ENCODE results near the gene ZNF497. TPM values are rescaled to one million over a fixed set of nuclear protein-coding genes. Genes with fewer than 3 reads are reported as not detected.

ZNF497 gene
- total and polyA plus RNA-seq, 9 of the 15 experiments (the other 6 are each of a cell fraction or from before 2014, with no cell fraction given) = 0.06 to 0.98 (median 0.44) TPM; not detected in 1

GRCh38 chr19:58362272-58362994, at the start of gene ZNF497 (continued):
- TF ChIP-seq ATF1 (CRISPR knock-in tag; IDR thresholded peaks at IDR 0.05) (0 out of 2 replicates have a peak, but pooled peaks have one; percentile 22), ATF1 (tag; IDR thresholded peaks at IDR 0.05) (peak; percentile 85), MITF (IDR thresholded peaks at IDR 0.05) (no peak; the same call in 1 of the 2 replicates), TEAD1 (CRISPR knock-in tag; IDR thresholded peaks at IDR 0.05) (peak in 1 of 2 experiments; percentile 88; a peak in 1 of 4 replicates), SETDB1 (IDR thresholded peaks at IDR 0.05; ENCODE audit: low read length) (no peak), YY1 (IDR thresholded peaks at IDR 0.05; ENCODE audit: borderline replicate concordance in 1 of 3, control insufficient read depth in 1 of 3, extremely low read depth in 1 of 3, insufficient read depth in 3 of 3, insufficient read length in 1 of 3, insufficient replicate concordance in 2 of 3, low read depth in 1 of 3, low read length in 2 of 3) (peak; percentile 48 to 90 (median 79)), HNRNPL (IDR thresholded peaks at IDR 0.05; ENCODE audit: low read depth, low read length) (0 out of 2 replicates have a peak, but pooled peaks have one; percentile 46), AFF1 (IDR thresholded peaks at IDR 0.05; ENCODE audit: low read depth in 1 of 2, partially characterized antibody in 2 of 2) (peak; percentile 44 to 67), ZNF408 (CRISPR knock-in tag; IDR thresholded peaks at IDR 0.05; ENCODE audit: low read depth) (no peak), USF1 (CRISPR knock-in tag; IDR thresholded peaks at IDR 0.05) (no peak), TCF3 (CRISPR knock-in tag; IDR thresholded peaks at IDR 0.05) (no peak; the same call in 1 of the 2 replicates), TRIM28 (IDR thresholded peaks at IDR 0.05) (0 out of 2 replicates have a peak, but pooled peaks have one; percentile 56)
- TF ChIP-seq, protein P1, sequence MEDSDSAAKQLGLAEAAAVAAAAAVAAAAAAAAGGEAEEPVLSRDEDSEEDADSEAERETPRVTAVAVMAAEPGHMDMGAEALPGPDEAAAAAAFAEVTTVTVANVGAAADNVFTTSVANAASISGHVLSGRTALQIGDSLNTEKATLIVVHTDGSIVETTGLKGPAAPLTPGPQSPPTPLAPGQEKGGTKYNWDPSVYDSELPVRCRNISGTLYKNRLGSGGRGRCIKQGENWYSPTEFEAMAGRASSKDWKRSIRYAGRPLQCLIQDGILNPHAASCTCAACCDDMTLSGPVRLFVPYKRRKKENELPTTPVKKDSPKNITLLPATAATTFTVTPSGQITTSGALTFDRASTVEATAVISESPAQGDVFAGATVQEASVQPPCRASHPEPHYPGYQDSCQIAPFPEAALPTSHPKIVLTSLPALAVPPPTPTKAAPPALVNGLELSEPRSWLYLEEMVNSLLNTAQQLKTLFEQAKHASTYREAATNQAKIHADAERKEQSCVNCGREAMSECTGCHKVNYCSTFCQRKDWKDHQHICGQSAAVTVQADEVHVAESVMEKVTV (CRISPR knock-in tag; IDR thresholded peaks at IDR 0.05) = peak; percentile 9; the same call in 1 of the 2 replicates
- TF ChIP-seq, protein P2, sequence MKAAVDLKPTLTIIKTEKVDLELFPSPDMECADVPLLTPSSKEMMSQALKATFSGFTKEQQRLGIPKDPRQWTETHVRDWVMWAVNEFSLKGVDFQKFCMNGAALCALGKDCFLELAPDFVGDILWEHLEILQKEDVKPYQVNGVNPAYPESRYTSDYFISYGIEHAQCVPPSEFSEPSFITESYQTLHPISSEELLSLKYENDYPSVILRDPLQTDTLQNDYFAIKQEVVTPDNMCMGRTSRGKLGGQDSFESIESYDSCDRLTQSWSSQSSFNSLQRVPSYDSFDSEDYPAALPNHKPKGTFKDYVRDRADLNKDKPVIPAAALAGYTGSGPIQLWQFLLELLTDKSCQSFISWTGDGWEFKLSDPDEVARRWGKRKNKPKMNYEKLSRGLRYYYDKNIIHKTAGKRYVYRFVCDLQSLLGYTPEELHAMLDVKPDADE (conservative IDR thresholded peaks at IDR 0.05; ENCODE audit: control insufficient read depth, low read depth, low read length) = peak; percentile 83

All from K562 (cell line).